Measurements from ENCODE around the gene NDUFB11. TPM values are rescaled to one million over a fixed set of nuclear protein-coding genes. Genes with fewer than 3 reads are reported as not detected.

NDUFB11 gene
- total RNA-seq, 1 experiment from 2014 or later = 258 TPM

- POLR2A ChIA-PET (ENCODE audit: unreplicated experiment) = no interaction called here
- ATAC-seq = no peak
These were observed 40.0 kb upstream of the NDUFB11 start for GRCh38 chrX:47184486-47184885.

GRCh38 chrX:47182106-47182700 is 37.7 kb upstream of the NDUFB11 start:
- H3K4me1 ChIP-seq (ENCODE audit: insufficient read depth, low read length) = peaks cover 4% of the 10 kb centered on the region; the same call in 1 of the 2 replicates
- no peak overlapping the region for H3K4me2 ChIP-seq (ENCODE audit: low read length)
- H3K9me3 ChIP-seq (ENCODE audit: low read length) = no peaks in the 10 kb centered on the region
- BruUV-seq (replicated peaks) = no TSS peak
- no peak overlapping the region for H2AFZ ChIP-seq (ENCODE audit: low read length)
- H3K36me3 ChIP-seq (ENCODE audit: low read depth, low read length) = peaks cover 22% of the 10 kb centered on the region
- no peaks in the 10 kb centered on the region for H3F3A ChIP-seq (ENCODE audit: low read length, unreplicated experiment)
- H4K20me1 ChIP-seq (ENCODE audit: low read length) = no peaks in the 10 kb centered on the region
- H3K79me2 ChIP-seq (ENCODE audit: low read length) = no peaks in the 10 kb centered on the region
- H3K9ac ChIP-seq (ENCODE audit: low read length) = no peak overlapping the region
- H3K9me2 ChIP-seq (replicated peaks; ENCODE audit: low read length) = no peaks in the 10 kb centered on the region
- intact Hi-C loops (cut with micrococcal nuclease) = no loop called here
- DNase-seq (no peak), ATAC-seq (no peak)
- ChIA-PET POLR2A (ENCODE audit: unreplicated experiment) (no interaction called here), CTCF (no interaction called here)
- no peak overlapping the region for H3K27ac ChIP-seq (ENCODE audit: low read length)
- no peak overlapping the region for H3K4me3 ChIP-seq (ENCODE audit: low read length)
- TF ChIP-seq EZH2phosphoT487 (IDR thresholded peaks at IDR 0.05; ENCODE audit: borderline replicate concordance, low read length) = no peak
- no peak for TF ChIP-seq CTCF (conservative IDR thresholded peaks at IDR 0.05; ENCODE audit: low read depth, low read length)
- TF ChIP-seq EZH2 (IDR thresholded peaks at IDR 0.05; ENCODE audit: low read length, unreplicated experiment) = no peak
- H3K27me3 ChIP-seq (ENCODE audit: low read length) = no peaks in the 10 kb centered on the region

More at GRCh38 chrX:47184486-47184885, 40.0 kb upstream of the NDUFB11 start:
- no peaks in the 10 kb centered on the region for H3K9me2 ChIP-seq (replicated peaks; ENCODE audit: low read length)
- no TSS peak for BruUV-seq (replicated peaks)
- no peak overlapping the region for H2AFZ ChIP-seq (ENCODE audit: low read length)
- no peaks in the 10 kb centered on the region for H3K9me3 ChIP-seq (ENCODE audit: low read length)
- no peak for TF ChIP-seq EZH2phosphoT487 (IDR thresholded peaks at IDR 0.05; ENCODE audit: borderline replicate concordance, low read length)
- no peak for TF ChIP-seq CTCF (conservative IDR thresholded peaks at IDR 0.05; ENCODE audit: low read depth, low read length)
- TF ChIP-seq EZH2 (IDR thresholded peaks at IDR 0.05; ENCODE audit: low read length, unreplicated experiment) = no peak
- no peaks in the 10 kb centered on the region for H3K27me3 ChIP-seq (ENCODE audit: low read length)
- no peak for DNase-seq
- no peak overlapping the region for H3K4me3 ChIP-seq (ENCODE audit: low read length)
- H3F3A ChIP-seq (ENCODE audit: low read length, unreplicated experiment) = no peaks in the 10 kb centered on the region
- H3K36me3 ChIP-seq (ENCODE audit: low read depth, low read length) = peaks cover 15% of the 10 kb centered on the region
- no peak overlapping the region for H3K4me2 ChIP-seq (ENCODE audit: low read length)
- CTCF ChIA-PET = no interaction called here
- H4K20me1 ChIP-seq (ENCODE audit: low read length) = no peaks in the 10 kb centered on the region
- intact Hi-C loops (cut with micrococcal nuclease) = no loop called here
- H3K4me1 ChIP-seq (ENCODE audit: insufficient read depth, low read length) = no peaks in the 10 kb centered on the region
- H3K9ac ChIP-seq (ENCODE audit: low read length) = no peak overlapping the region
- no peak overlapping the region for H3K27ac ChIP-seq (ENCODE audit: low read length)
- no peaks in the 10 kb centered on the region for H3K79me2 ChIP-seq (ENCODE audit: low read length)

GRCh38 chrX:47181301-47181700 is 36.8 kb upstream of the NDUFB11 start:
- POLR2A ChIA-PET (ENCODE audit: unreplicated experiment) = no interaction called here
- ATAC-seq (no peak), DNase-seq (no peak)
- Histone ChIP-seq H3K9me2 (replicated peaks; ENCODE audit: low read length) (no peaks in the 10 kb centered on the region), H3K4me1 (ENCODE audit: insufficient read depth, low read length) (peaks cover 4% of the 10 kb centered on the region; the same call in 1 of the 2 replicates), H3K9me3 (ENCODE audit: low read length) (no peaks in the 10 kb centered on the region), H3K4me3 (ENCODE audit: low read length) (no peak overlapping the region), H3F3A (ENCODE audit: low read length, unreplicated experiment) (no peaks in the 10 kb centered on the region), H3K27ac (ENCODE audit: low read length) (no peak overlapping the region), H2AFZ (ENCODE audit: low read length) (no peak overlapping the region), H4K20me1 (ENCODE audit: low read length) (no peaks in the 10 kb centered on the region), H3K9ac (ENCODE audit: low read length) (no peak overlapping the region), H3K4me2 (ENCODE audit: low read length) (no peak overlapping the region), H3K36me3 (ENCODE audit: low read depth, low read length) (peaks cover 23% of the 10 kb centered on the region), H3K79me2 (ENCODE audit: low read length) (no peaks in the 10 kb centered on the region), H3K27me3 (ENCODE audit: low read length) (no peaks in the 10 kb centered on the region)
- no peak for TF ChIP-seq CTCF (conservative IDR thresholded peaks at IDR 0.05; ENCODE audit: low read depth, low read length)
- TF ChIP-seq EZH2 (IDR thresholded peaks at IDR 0.05; ENCODE audit: low read length, unreplicated experiment) = no peak
- TF ChIP-seq EZH2phosphoT487 (IDR thresholded peaks at IDR 0.05; ENCODE audit: borderline replicate concordance, low read length) = no peak
- intact Hi-C loops (cut with micrococcal nuclease) = no loop called here
- BruUV-seq (replicated peaks) = no TSS peak
- CTCF ChIA-PET = no interaction called here

Measured in PC-3 (cell line).